HEK293T (cell line): ENCODE data around the gene CCDC15.

Source experiments
- CTCF ChIA-PET: fragments of 350-600 bp; formaldehyde crosslinking; extraction: SDS; loops from one replicate; lab custom pipeline; 2021; ENCODE audit warnings: antibody characterized with exemption, inconsistent platforms; lab: Yijun Ruan, JAX
- POLR2A ChIA-PET: fragments of 350-600 bp; formaldehyde crosslinking; extraction: SDS; loops from one replicate; lab custom pipeline; 2020; ENCODE audit warnings: antibody characterized with exemption, inconsistent platforms; lab: Yijun Ruan, JAX
- DNase-seq: peaks from one replicate; pipeline ENCODE4 v3.0.0; 2012; ENCODE audit warnings: mixed read lengths; ENCODE audit errors: extremely low spot score
- ARNT ChIP-seq: fragments of 450-650 bp; IDR thresholded peaks from 2 replicates; pipeline ENCODE4 v1.6.1; 2017; ENCODE audit warnings: mild to moderate bottlenecking
- BHLHE40 ChIP-seq: fragments of 450-650 bp; IDR thresholded peaks from 2 replicates; pipeline ENCODE4 v1.6.1; 2016; ENCODE audit warnings: mild to moderate bottlenecking, moderate library complexity, borderline replicate concordance
- CTBP1 ChIP-seq: fragments of 450-650 bp; IDR thresholded peaks from 2 replicates; pipeline ENCODE4 v1.6.1; 2016; ENCODE audit warnings: borderline replicate concordance
- ELF4 ChIP-seq: fragments of 450-650 bp; IDR thresholded peaks from 2 replicates; pipeline ENCODE4 v1.6.1; 2017; ENCODE audit warnings: antibody characterized with exemption
- FOXA1 ChIP-seq: fragments of 450-650 bp; IDR thresholded peaks from 2 replicates; pipeline ENCODE4 v1.6.1; 2016; ENCODE audit warnings: mild to moderate bottlenecking
- FOXK2 ChIP-seq: fragments of 450-650 bp; IDR thresholded peaks from 2 replicates; pipeline ENCODE4 v1.6.1; 2016; ENCODE audit warnings: mild to moderate bottlenecking
- FOXM1 ChIP-seq: fragments of 450-650 bp; IDR thresholded peaks from 2 replicates; pipeline ENCODE4 v1.6.1; 2017; ENCODE audit warnings: mild to moderate bottlenecking, borderline replicate concordance
- HDGF ChIP-seq: fragments of 450-650 bp; IDR thresholded peaks from 2 replicates; pipeline ENCODE4 v1.6.1; 2017; ENCODE audit warnings: antibody characterized with exemption, borderline replicate concordance
- L3MBTL2 ChIP-seq: fragments of 450-650 bp; conservative IDR thresholded peaks from 2 replicates; pipeline ENCODE4 v1.6.1; 2016; ENCODE audit warnings: mild to moderate bottlenecking
- LEF1 ChIP-seq: fragments of 450-650 bp; IDR thresholded peaks from 2 replicates; pipeline ENCODE4 v1.6.1; 2017; ENCODE audit warnings: mild to moderate bottlenecking, borderline replicate concordance
- NFRKB ChIP-seq: fragments of 450-650 bp; IDR thresholded peaks from 2 replicates; pipeline ENCODE4 v1.6.1; 2016; ENCODE audit warnings: mild to moderate bottlenecking, moderate library complexity
- SP1 ChIP-seq: fragments of 450-650 bp; IDR thresholded peaks from 2 replicates; pipeline ENCODE4 v1.6.1; 2017
- SUZ12 ChIP-seq: fragments of 450-650 bp; IDR thresholded peaks from 2 replicates; pipeline ENCODE4 v1.6.1; 2016; ENCODE audit warnings: mild to moderate bottlenecking
- TARDBP ChIP-seq: fragments of 450-650 bp; IDR thresholded peaks from 2 replicates; pipeline ENCODE4 v1.6.1; 2016
- ZNF384 ChIP-seq: fragments of 450-650 bp; IDR thresholded peaks from 2 replicates; pipeline ENCODE4 v1.6.1; 2016
- TF ChIP-seq, protein P1 (sequence below): fragments of 450-650 bp; IDR thresholded peaks from 2 replicates; pipeline ENCODE4 v1.6.1; 2016

Gene CCDC15

DNA sequence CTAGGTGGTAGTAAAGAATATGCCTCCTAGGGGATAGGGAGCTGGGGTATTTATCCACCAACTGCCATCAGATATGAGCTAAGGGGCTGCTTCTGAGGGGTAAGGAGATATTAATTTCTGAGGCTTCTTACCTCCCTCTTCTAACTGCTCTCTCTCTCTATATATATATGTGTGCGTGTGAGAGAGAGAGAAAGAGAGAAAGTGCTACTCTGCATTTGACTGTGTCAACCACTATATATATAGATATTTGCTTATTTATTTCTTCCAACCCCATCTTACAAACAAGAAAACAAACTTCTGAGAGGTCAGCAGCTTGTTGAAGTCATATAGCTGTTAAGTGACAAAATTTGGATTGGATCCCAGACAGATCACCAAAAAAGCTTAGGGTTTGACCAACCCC, 12.3 kb upstream of the CCDC15 start:
- TF ChIP-seq L3MBTL2 (no peak), TARDBP (no peak), SP1 (no peak), ARNT (no peak), CTBP1 (no peak), FOXM1 (no peak), BHLHE40 (no peak), LEF1 (no peak), HDGF (no peak), FOXK2 (no peak), ELF4 (no peak), ZNF384 (no peak), NFRKB (no peak), FOXA1 (no peak), SUZ12 (no peak)
- TF ChIP-seq, protein P1, sequence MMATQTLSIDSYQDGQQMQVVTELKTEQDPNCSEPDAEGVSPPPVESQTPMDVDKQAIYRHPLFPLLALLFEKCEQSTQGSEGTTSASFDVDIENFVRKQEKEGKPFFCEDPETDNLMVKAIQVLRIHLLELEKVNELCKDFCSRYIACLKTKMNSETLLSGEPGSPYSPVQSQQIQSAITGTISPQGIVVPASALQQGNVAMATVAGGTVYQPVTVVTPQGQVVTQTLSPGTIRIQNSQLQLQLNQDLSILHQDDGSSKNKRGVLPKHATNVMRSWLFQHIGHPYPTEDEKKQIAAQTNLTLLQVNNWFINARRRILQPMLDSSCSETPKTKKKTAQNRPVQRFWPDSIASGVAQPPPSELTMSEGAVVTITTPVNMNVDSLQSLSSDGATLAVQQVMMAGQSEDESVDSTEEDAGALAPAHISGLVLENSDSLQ, result no peak
- CTCF ChIA-PET, result interaction anchor here (0.6 kb wide), 1 partner anchor 1361 kb away, joined by 4 read pairs; no protein-coding TSS in a partner anchor
- no peak for DNase-seq
- POLR2A ChIA-PET, result interaction anchor here (1.4 to 2.3 kb wide), 2 partner anchors 9 to 12 kb away, joined by 3 to 15 read pairs; partner anchors contain the start of gene CCDC15

DNA sequence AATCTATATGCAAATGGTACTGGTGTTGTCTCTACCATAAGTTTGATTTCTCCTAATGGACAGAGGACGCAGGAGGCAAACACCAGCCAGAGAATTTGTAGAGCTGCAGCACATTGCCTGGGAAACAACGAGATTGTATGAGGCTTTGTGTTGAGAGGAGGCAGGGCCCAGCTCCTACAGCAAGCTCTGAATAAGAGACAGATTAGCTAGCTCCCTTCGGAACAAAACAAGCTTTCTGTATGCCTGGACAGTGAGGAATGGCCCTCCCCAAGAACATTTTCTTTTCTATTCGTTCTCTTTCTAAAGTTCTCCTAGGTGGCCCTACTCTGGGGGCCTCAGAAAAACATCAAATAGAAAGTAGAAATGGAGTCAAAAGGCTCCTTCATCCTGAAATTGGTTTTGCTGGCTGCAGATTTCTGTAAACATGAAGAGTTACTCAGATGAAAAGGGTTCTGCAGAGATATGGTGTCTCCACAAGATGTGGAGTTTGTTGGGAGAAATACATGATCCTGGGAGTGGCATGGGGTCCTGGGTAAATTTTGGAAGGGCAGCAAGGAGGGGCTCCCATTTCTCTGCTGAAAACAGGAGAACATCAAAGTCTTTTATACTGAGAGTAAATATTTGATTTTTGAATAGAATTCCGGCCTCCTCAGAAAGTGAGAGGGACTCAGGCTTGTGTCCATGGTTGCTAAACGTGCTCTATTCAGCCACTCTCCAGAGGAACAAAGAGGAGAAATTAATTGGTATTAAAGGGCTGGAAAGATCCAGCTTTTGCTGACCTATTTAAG, 11.3 kb upstream of the CCDC15 start:
- TF ChIP-seq L3MBTL2 (no peak), ARNT (no peak), HDGF (no peak), ELF4 (no peak), SUZ12 (no peak), TARDBP (no peak), ZNF384 (no peak)
- ChIA-PET POLR2A (interaction anchor here (0.8 to 2.3 kb wide), 4 partner anchors 8 to 66 kb away, joined by 3 to 15 read pairs (median 8); partner anchors contain the start of gene CCDC15), CTCF (interaction anchor here (0.7 kb wide), 1 partner anchor 160 kb away, joined by 5 read pairs; no protein-coding TSS in a partner anchor)
- no peak for DNase-seq

DNA sequence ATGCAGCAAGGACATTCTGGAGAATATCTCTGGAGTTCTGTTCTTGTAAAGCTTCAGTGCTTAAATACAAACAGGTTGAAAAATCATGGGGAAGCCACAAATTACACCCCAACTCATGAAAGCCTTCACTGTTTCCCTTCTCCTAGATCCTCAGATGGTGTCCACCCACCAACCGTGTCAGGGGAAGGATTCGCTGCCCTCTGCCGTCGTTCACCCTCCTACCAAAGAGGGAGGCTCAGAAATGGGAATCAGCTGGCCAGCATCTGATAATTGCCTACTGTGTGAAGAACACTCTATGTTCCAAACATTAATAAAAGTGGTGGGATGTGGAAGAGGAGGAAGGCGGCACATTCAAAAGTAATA, 10.8 kb upstream of the CCDC15 start:
- no peak for DNase-seq
- TF ChIP-seq HDGF (no peak), SP1 (no peak), NFRKB (no peak), CTBP1 (no peak), SUZ12 (no peak), LEF1 (no peak), TARDBP (no peak), FOXK2 (no peak), ZNF384 (no peak), BHLHE40 (no peak), FOXA1 (no peak)
- TF ChIP-seq, protein P1, result no peak
- ChIA-PET POLR2A (interaction anchor here (0.8 to 2.1 kb wide), 2 partner anchors 10 to 67 kb away, joined by 3 to 13 read pairs; partner anchors contain the start of gene CCDC15), CTCF (no interaction called here)

DNA sequence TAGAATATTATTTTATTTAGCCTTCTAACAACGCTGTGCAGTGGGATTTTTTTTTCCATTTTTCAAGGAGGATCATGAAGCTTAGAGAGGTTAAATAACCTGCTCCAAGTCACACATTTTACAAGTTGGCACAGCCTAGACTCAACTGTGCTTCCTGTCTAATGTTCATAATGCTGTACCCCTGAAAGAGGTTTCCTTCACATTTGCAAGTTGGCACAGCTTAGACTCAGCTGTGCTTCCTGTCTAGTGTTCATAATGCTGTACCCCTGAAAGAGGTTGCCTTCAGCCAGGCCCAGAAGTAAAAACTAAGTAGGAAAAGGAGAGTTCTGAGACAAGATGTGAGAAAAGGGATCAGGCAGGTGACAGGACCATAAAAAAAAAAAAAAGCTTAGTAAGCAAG, 10.3 kb upstream of the CCDC15 start:
- DNase-seq, result no peak
- ChIA-PET POLR2A (interaction anchor here (2.1 kb wide), 1 partner anchor 10 kb away, joined by 13 read pairs; the partner anchor contains the start of gene CCDC15), CTCF (interaction anchor here (0.6 kb wide), 1 partner anchor 403 kb away, joined by 3 read pairs; no protein-coding TSS in a partner anchor)
- TF ChIP-seq FOXK2 (no peak), SUZ12 (no peak), ZNF384 (no peak), NFRKB (no peak), FOXA1 (no peak), ARNT (no peak), HDGF (no peak), L3MBTL2 (no peak), FOXM1 (no peak), ELF4 (no peak), CTBP1 (no peak), SP1 (no peak), BHLHE40 (no peak), LEF1 (no peak), TARDBP (no peak)
- TF ChIP-seq, protein P1, result no peak

DNA sequence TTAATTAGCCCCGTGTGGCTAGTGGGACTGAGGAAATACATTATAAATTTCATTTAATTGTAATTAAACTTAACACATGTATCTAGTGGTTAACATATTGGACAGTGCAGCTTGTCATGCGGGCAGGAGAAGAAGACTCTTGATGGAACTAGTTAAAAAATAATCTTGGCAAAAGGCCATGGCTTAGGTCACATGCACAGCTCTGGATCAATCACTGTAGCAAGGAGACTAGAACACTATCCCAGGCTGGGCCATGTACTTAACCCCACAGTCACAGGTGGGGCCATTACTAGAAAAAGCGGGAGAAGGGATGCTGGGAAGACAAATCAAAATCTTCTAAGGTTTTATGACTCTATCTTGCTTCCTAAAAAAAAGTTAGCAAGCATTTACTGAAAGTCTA, 9.4 kb upstream of the CCDC15 start:
- TF ChIP-seq BHLHE40, result no peak
- TF ChIP-seq, protein P1, result no peak
- TF ChIP-seq LEF1, result no peak
- no peak for TF ChIP-seq ZNF384
- TF ChIP-seq FOXA1, result no peak
- TF ChIP-seq FOXM1, result no peak
- no peak for TF ChIP-seq SP1
- TF ChIP-seq CTBP1, result no peak
- ChIA-PET CTCF (no interaction called here), POLR2A (interaction anchor here (2.1 kb wide), 1 partner anchor 9 kb away, joined by 13 read pairs; the partner anchor contains the start of gene CCDC15)
- DNase-seq, result no peak
